Iris pigment epithelial cell (primary cell): Measurements from ENCODE around the gene SCAMP5.

Experiments used
- DNase-seq: peaks from one replicate; pipeline ENCODE4 v3.0.0-alpha.2; 2011; ENCODE audit warnings: low read depth

SCAMP5 gene

DNA sequence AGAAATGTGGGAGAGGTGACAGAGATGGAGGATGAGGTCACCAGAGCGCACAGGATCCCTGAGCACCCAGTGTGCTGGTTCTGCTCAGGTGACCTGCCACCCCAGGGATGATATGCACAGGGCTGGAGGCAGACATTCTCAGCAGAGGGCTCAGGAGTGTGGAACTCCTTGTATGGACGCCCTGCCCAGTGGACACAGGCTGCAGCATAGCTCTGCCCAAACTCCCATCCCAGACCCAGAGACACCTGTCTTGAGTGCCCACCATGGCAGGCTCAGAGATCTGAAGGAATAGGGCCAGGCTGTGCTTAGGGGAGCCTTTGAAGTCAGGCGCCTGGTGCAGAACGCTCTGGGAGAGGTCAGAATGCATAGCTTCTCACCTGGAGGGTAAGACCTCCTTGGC is 75.3 kb downstream of the SCAMP5 start:
- no peak for DNase-seq
